NCI-H524 (cell line): ENCODE results near the gene SPAG9.
A peak's percentile ranks its signal among the peaks of the same experiment; 100 is the strongest.
"Not testable (repeated sequence)": the region's sequence is repeated elsewhere in the genome, so short reads cannot be mapped to it uniquely, and the experiment has no call there.

Experiments
- DNase-seq, 2 experiments: peaks; one replicate each; lab custom pipeline; 2025; lab: John Stamatoyannopoulos, UW

Gene SPAG9

GRCh38 chr17:51088868-51089267 lies 31.8 kb downstream of the SPAG9 start:
- not testable (repeated sequence) for DNase-seq

- no peak for DNase-seq
Measured at GRCh38 chr17:51088287-51088686, 32.4 kb downstream of the SPAG9 start.

- DNase-seq: no peak
Measured at GRCh38 chr17:51087072-51087757, 33.5 kb downstream of the SPAG9 start.

GRCh38 chr17:51085150-51085805 lies 35.4 kb downstream of the SPAG9 start:
- DNase-seq: no peak

GRCh38 chr17:51083981-51084380 lies 36.7 kb downstream of the SPAG9 start:
- DNase-seq: no peak

- DNase-seq: not testable (repeated sequence)
Measured at GRCh38 chr17:51083364-51083763, 37.3 kb downstream of the SPAG9 start.

- DNase-seq: no peak
Measured at GRCh38 chr17:51079049-51079448, 41.6 kb downstream of the SPAG9 start.

GRCh38 chr17:51078009-51078592 lies 42.6 kb downstream of the SPAG9 start:
- DNase-seq: peak; percentile 16 to 82

GRCh38 chr17:51076821-51077220 lies 43.8 kb downstream of the SPAG9 start:
- DNase-seq: no peak

GRCh38 chr17:51071556-51071955 lies 49.1 kb downstream of the SPAG9 start:
- no peak for DNase-seq

GRCh38 chr17:51065466-51065865 lies 55.2 kb downstream of the SPAG9 start:
- DNase-seq: peak; percentile 60 to 85

- DNase-seq: no peak
Measured at GRCh38 chr17:51064061-51064735, 56.5 kb downstream of the SPAG9 start.

GRCh38 chr17:51060396-51060795 lies 60.3 kb downstream of the SPAG9 start:
- DNase-seq: no peak

GRCh38 chr17:51059781-51060180 lies 60.9 kb downstream of the SPAG9 start:
- no peak for DNase-seq

- DNase-seq: no peak
Measured at GRCh38 chr17:51057534-51057933, 63.1 kb downstream of the SPAG9 start.

- DNase-seq: peak; percentile 35 to 64
Measured at GRCh38 chr17:51056813-51057510, 63.7 kb downstream of the SPAG9 start.

GRCh38 chr17:51054748-51055147 lies 65.9 kb downstream of the SPAG9 start:
- DNase-seq: no peak

- DNase-seq: no peak
Measured at GRCh38 chr17:51052235-51052634, 68.4 kb downstream of the SPAG9 start.

GRCh38 chr17:51050291-51051033 lies 70.2 kb downstream of the SPAG9 start:
- no peak for DNase-seq

GRCh38 chr17:51046514-51047384 lies 73.9 kb downstream of the SPAG9 start:
- peak; percentile 99 to 100 for DNase-seq
